HG03442 (cell line): ENCODE results near the gene OR2AJ1.
A peak's percentile ranks its signal among the peaks of the same experiment; 100 is the strongest.

Experiments
- ATAC-seq: cut with Tn5 transposase; IDR thresholded peaks from one replicate; pipeline ENCODE4 v1.9.1; 2021; ENCODE audit warnings: mild to moderate bottlenecking, moderate library complexity; ENCODE audit not compliant: unreplicated experiment

The OR2AJ1 gene, protein sequence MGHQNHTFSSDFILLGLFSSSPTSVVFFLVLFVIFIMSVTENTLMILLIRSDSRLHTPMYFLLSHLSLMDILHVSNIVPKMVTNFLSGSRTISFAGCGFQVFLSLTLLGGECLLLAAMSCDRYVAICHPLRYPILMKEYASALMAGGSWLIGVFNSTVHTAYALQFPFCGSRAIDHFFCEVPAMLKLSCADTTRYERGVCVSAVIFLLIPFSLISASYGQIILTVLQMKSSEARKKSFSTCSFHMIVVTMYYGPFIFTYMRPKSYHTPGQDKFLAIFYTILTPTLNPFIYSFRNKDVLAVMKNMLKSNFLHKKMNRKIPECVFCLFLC

GRCh38 chr1:247924868-247925267 is at the start of gene OR2AJ1:
TSS of gene OR2AJ1 (plus strand) at chr1:247924889. CDS start at chr1:247933769, 8,880 bp downstream.
- no peak for ATAC-seq

GRCh38 chr1:247883346-247883745 is 41.3 kb upstream of the OR2AJ1 start:
- ATAC-seq: no peak

DNA sequence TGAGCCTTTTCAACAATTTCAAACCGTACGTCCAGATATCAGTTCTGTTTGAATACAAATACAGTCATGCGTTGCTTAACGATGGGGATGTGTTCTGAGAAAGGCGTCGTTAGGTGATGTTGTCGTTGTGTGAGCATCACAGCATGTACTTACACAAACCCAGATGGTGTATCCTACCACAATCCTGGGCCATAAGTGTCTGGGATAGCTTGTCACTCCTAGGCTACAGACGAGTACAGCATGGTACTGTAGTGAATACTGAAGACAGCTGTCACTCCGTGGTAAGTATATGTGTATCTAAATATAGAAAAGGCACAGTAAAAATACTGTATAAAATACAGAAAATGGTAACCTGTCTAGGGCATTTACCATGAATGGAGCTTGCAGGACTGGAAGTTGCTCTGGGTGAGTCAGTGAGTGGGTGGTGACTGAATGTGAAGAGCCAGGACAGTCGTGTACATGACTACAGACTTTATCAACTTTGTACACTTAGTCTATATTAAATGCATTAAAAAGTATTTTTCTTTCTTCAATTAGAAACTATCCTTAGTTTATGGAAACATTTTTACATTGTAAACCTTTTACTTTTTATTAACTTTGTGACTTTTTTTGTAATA is 39.8 kb upstream of the OR2AJ1 start:
- no peak for ATAC-seq

DNA sequence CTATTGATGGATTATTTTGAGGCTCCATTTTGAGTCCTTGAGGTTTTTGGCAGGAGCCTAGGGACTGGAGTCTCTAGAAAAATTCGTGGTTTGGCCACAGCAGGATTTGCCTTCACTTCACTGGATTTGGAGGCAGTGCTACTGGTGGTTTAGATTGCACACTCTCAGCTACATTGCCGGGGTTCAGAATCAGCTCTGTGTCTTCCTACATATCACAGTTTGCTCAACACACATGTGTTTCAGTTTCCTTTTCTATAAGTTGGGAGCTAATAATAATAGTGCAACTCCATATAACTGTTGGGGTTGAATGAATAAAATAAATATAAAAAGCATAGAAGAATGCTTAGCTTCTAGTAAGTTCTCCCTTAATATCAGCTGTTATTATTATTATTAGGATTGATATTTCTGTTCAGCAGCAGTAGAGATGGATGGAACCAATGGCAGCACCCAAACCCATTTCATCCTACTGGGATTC is 29.5 kb upstream of the OR2AJ1 start, which contains the start of gene OR2W3:
Gene OR2W3, plus strand, starts transcription at position 425 of the 475 bp plus-strand sequence. Its CDS starts 0 bp downstream, at position 425.
- no peak for ATAC-seq

- no peak for ATAC-seq
Observed at GRCh38 chr1:247895976-247896375, 28.7 kb upstream of the OR2AJ1 start.

GRCh38 chr1:247904122-247904521 is 20.6 kb upstream of the OR2AJ1 start:
- ATAC-seq: no peak

DNA sequence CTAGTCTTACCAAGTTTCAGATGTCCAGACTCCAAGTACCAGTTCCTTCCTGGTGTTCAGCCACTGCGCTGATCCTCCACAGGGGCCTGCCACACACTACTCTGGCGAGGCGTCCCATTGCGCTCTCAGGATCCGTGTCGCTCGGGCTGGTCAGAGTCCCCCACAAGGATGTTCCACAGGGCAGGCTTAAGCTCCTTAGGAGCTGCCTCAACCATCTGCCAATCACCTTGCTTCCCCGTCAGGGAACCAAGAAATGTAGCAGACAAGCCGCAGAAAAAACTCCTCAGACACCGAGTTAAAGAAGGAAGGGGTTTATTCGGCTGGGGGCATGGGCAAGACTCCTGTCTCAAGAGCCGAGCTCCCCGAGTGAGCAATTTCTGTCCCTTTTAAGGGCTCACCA is 19.5 kb upstream of the OR2AJ1 start:
- no peak for ATAC-seq

DNA sequence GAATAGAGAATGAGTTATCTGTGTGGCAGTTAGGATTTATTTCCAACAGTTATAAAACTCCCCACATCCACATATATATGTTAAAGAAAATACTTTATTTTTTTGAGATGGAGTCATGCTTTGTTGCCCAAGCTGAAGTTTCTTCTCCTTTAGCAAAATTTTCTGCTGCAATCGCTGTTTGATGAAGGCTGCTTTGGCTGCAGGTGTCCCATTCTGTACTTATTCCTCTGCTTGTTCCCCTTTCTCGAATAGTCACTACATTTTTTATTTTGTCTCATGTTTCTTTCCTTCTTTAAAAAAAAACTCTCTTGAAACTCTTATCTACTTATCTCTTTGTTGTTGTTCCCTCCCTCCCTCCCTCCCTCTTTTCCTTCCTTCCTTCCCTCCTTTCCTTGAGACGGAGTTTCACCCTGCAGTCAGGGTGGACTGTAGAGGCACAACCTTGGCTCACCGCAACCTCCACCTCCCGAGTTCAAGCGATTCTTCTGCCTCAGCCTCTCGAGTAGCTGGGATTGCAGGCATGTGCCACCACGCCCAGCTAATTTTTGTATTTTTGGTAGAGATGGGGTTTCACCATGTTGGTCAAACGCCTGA is 18.7 kb upstream of the OR2AJ1 start:
- ATAC-seq: no peak

DNA sequence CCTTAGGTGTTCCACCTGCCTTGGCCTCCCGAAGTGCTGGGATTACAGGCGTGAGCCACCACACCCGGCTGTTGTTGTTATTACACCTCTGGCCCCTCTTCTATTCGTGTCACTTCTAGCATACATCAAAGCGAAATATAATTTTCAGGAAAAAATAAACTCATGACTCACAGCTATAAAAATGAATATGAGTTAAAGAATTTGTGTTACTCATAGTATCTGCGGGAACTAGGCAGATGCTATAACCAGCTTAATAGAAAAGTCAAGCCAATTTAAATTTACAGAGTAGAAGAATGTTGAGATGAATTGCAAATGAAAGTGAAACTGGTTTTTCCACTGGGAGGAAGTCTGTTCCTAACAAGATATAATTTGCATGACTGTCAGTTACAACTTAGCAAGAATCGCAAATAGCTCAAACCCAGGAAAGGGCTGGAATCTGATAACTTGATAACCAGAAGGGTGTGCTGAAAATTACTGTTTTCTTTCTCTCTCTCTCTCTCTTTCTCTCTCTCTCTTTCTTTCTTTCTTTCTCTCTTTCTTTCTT is 18.1 kb upstream of the OR2AJ1 start:
- ATAC-seq: no peak

- no peak for ATAC-seq
Observed at GRCh38 chr1:247908766-247909165, 15.9 kb upstream of the OR2AJ1 start.

DNA sequence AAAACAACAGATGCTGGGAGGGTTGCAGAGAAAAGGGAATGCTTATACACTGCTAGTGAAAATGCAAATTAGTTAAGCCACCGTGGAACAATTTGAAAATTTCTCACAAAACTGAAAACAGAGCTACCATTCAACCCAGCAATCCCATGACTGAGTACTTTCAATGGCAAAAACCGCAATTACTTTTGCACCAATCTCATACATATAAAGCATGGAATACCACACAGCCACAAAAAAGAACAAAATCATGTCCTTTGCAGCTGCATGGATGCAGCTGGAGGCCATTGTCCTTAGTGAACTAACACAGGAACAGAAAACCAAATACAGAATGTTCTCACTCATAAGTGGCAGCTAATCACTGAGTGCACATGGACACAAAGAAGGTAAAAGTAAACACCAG is 10.9 kb upstream of the OR2AJ1 start:
- no peak for ATAC-seq

- ATAC-seq: no peak
Observed at GRCh38 chr1:247914941-247915662, 9.6 kb upstream of the OR2AJ1 start.

DNA sequence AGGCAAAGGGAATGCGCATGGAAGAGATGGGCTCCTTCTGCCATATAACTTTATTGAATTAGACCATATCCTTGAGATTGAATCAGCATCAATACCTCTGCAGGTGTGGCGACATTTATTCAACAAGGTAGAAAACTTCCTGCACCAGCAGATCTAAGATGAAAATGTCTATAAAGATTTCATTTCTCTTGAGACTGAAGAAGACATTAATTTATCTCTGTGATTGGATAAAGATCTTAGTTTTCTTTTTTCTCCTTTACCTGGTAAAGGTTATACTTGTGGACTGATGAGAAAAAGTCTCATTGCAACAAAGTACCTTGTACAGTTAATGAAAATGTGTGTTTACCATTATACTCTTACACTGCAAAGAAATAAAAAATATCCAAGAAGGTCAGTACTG is 4.7 kb upstream of the OR2AJ1 start, which contains the start of gene OR2T8:
Gene OR2T8, plus strand, starts transcription at position 301 of the 400 bp plus-strand sequence. CDS start 766 bp downstream, outside the sequence.
- ATAC-seq: no peak

GRCh38 chr1:247923941-247924340 is 748 bp upstream of the OR2AJ1 start:
- no peak for ATAC-seq

DNA sequence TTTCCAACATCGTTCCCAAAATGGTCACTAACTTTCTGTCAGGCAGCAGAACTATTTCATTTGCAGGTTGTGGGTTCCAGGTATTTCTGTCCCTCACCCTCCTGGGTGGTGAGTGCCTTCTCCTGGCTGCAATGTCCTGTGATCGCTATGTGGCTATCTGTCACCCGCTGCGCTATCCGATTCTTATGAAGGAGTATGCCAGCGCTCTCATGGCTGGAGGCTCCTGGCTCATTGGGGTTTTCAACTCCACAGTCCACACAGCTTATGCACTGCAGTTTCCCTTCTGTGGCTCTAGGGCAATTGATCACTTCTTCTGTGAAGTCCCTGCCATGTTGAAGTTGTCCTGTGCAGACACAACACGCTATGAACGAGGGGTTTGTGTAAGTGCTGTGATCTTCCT is 9.3 kb downstream of the OR2AJ1 start:
- ATAC-seq: no peak

- no peak for ATAC-seq
Observed at GRCh38 chr1:247935781-247936180, 11.1 kb downstream of the OR2AJ1 start.

- ATAC-seq: no peak
Observed at GRCh38 chr1:247936415-247936814, 11.7 kb downstream of the OR2AJ1 start.

- peak; percentile 100 for ATAC-seq
Observed at GRCh38 chr1:247936965-247937734, 12.5 kb downstream of the OR2AJ1 start.

GRCh38 chr1:247942624-247943023 is 17.9 kb downstream of the OR2AJ1 start:
- ATAC-seq: no peak

GRCh38 chr1:247948558-247948957 is 23.9 kb downstream of the OR2AJ1 start, which contains the start of gene OR2L8:
TSS of gene OR2L8 (plus strand) at chr1:247948858. CDS start at chr1:247948858, 0 bp downstream.
- no peak for ATAC-seq
